Vagina (tissue), 2 donors: ENCODE results near the gene SORCS1. TPM values are rescaled to one million over a fixed set of nuclear protein-coding genes. Genes with fewer than 3 reads are reported as not detected.

Experiments
- DNase-seq, 2 donors: peaks; one replicate each; pipeline ENCODE4 v3.0.0-alpha.2; 2017; ENCODE audit errors: extremely low spot score in 2 of 2
- H3K27ac ChIP-seq: fragments of 200-600 bp; sonication (generic); one replicate; pipeline ENCODE4 v1.5.1; 2019
- H3K27me3 ChIP-seq: fragments of 200-600 bp; sonication (generic); one replicate; pipeline ENCODE4 v1.5.1; 2019
- H3K36me3 ChIP-seq, 2 donors: fragments of 200-600 bp; sonication (generic); one replicate each; pipeline ENCODE4 v1.5.1; 2017 to 2019
- H3K4me1 ChIP-seq: fragments of 200-600 bp; sonication (generic); one replicate; pipeline ENCODE4 v1.5.1; 2019
- H3K4me3 ChIP-seq, 2 donors: fragments of 200-600 bp; sonication (generic); 1 replicate in 1 of 2; 2 replicates in 1 of 2; pipeline ENCODE4 v1.5.1; 2016 to 2019
- H3K9me3 ChIP-seq: fragments of 200-600 bp; sonication (generic); one replicate; pipeline ENCODE4 v1.5.1; 2019
- CTCF ChIP-seq, 3 experiments: fragments of 450-650 bp in 2 of 3; fragments of 200-600 bp in 1 of 3; sonication (generic) in 1 of 3; IDR thresholded peaks; one replicate each; pipeline ENCODE4 v1.5.1; 2017 to 2019; ENCODE audit warnings: antibody characterized with exemption in 3 of 3, mild to moderate bottlenecking in 2 of 3, moderate library complexity in 2 of 3
- POLR2A ChIP-seq, 2 donors: fragments of 450-650 bp; IDR thresholded peaks; one replicate each; pipeline ENCODE4 v1.6.1; 2017; ENCODE audit warnings: antibody characterized with exemption in 2 of 2, mild to moderate bottlenecking in 2 of 2, moderate library complexity in 2 of 2
- POLR2AphosphoS5 ChIP-seq, 2 donors: sonication (generic); formaldehyde crosslinking; IDR thresholded peaks; one replicate each; pipeline ENCODE4 v1.9.0; 2017; ENCODE audit warnings: antibody characterized with exemption in 2 of 2, mild to moderate bottlenecking in 2 of 2, low read depth in 1 of 2; ENCODE audit not compliant: insufficient read depth in 1 of 2
- intact Hi-C: fragments of 100-400 bp; cut with DNase I; formaldehyde crosslinking; loops from one replicate; pipeline ENCODE4 v1.15.1; 2023
- total RNA-seq: library from RNA; depleted of rRNA; stranded (reverse); fragments of >200 nt; gene quantifications from one replicate; pipeline ENCODE4 v1.2.3, GENCODE V29; 2016

The SORCS1 gene
- total RNA-seq, 1 donor from 2014 or later: 5.9 TPM

GRCh38 chr10:106548832-106549231, 615.7 kb downstream of the SORCS1 start:
- H3K4me3 ChIP-seq: no peak overlapping the region
- DNase-seq: no peak
- intact Hi-C loops: no loop called here
- H3K4me1 ChIP-seq: no peaks in the 10 kb centered on the region
- H3K27ac ChIP-seq: no peak overlapping the region
- H3K27me3 ChIP-seq: no peaks in the 10 kb centered on the region
- TF ChIP-seq CTCF (IDR thresholded peaks at IDR 0.05): no peak
- TF ChIP-seq POLR2AphosphoS5 (IDR thresholded peaks at IDR 0.05; ENCODE audit: insufficient read depth in 1 of 2, low read depth in 1 of 2): no peak
- TF ChIP-seq POLR2A (IDR thresholded peaks at IDR 0.05): no peak
- H3K36me3 ChIP-seq: no peaks in the 10 kb centered on the region
- H3K9me3 ChIP-seq: no peaks in the 10 kb centered on the region

GRCh38 chr10:106547047-106547635, 617.4 kb downstream of the SORCS1 start:
- Histone ChIP-seq H3K4me3 (no peak overlapping the region), H3K9me3 (no peaks in the 10 kb centered on the region), H3K27ac (no peak overlapping the region), H3K4me1 (no peaks in the 10 kb centered on the region), H3K27me3 (no peaks in the 10 kb centered on the region), H3K36me3 (no peaks in the 10 kb centered on the region)
- TF ChIP-seq POLR2A (IDR thresholded peaks at IDR 0.05): no peak
- no peak for TF ChIP-seq CTCF (IDR thresholded peaks at IDR 0.05)
- no peak for TF ChIP-seq POLR2AphosphoS5 (IDR thresholded peaks at IDR 0.05; ENCODE audit: insufficient read depth in 1 of 2, low read depth in 1 of 2)
- intact Hi-C loops: no loop called here
- no peak for DNase-seq

GRCh38 chr10:106542461-106542860, 622.0 kb downstream of the SORCS1 start:
- DNase-seq: no peak
- no peaks in the 10 kb centered on the region for H3K36me3 ChIP-seq
- no peaks in the 10 kb centered on the region for H3K27me3 ChIP-seq
- intact Hi-C loops: no loop called here
- no peaks in the 10 kb centered on the region for H3K4me1 ChIP-seq
- H3K27ac ChIP-seq: no peak overlapping the region
- H3K4me3 ChIP-seq: no peak overlapping the region
- TF ChIP-seq POLR2A (IDR thresholded peaks at IDR 0.05) (no peak), POLR2AphosphoS5 (IDR thresholded peaks at IDR 0.05; ENCODE audit: insufficient read depth in 1 of 2, low read depth in 1 of 2) (no peak), CTCF (IDR thresholded peaks at IDR 0.05) (no peak)
- no peaks in the 10 kb centered on the region for H3K9me3 ChIP-seq

GRCh38 chr10:106540645-106541044, 623.9 kb downstream of the SORCS1 start:
- Histone ChIP-seq H3K27me3 (no peaks in the 10 kb centered on the region), H3K4me1 (no peaks in the 10 kb centered on the region), H3K36me3 (no peaks in the 10 kb centered on the region), H3K27ac (no peak overlapping the region), H3K4me3 (no peak overlapping the region), H3K9me3 (no peaks in the 10 kb centered on the region)
- intact Hi-C loops: no loop called here
- TF ChIP-seq POLR2AphosphoS5 (IDR thresholded peaks at IDR 0.05; ENCODE audit: insufficient read depth in 1 of 2, low read depth in 1 of 2) (no peak), POLR2A (IDR thresholded peaks at IDR 0.05) (no peak), CTCF (IDR thresholded peaks at IDR 0.05) (no peak)
- DNase-seq: no peak

- H3K27me3 ChIP-seq: no peaks in the 10 kb centered on the region
- no peaks in the 10 kb centered on the region for H3K9me3 ChIP-seq
- no peak overlapping the region for H3K4me3 ChIP-seq
- DNase-seq: no peak
- no peak overlapping the region for H3K27ac ChIP-seq
- H3K36me3 ChIP-seq: no peaks in the 10 kb centered on the region
- TF ChIP-seq POLR2AphosphoS5 (IDR thresholded peaks at IDR 0.05; ENCODE audit: insufficient read depth in 1 of 2, low read depth in 1 of 2): no peak
- TF ChIP-seq CTCF (IDR thresholded peaks at IDR 0.05): no peak
- no peak for TF ChIP-seq POLR2A (IDR thresholded peaks at IDR 0.05)
- H3K4me1 ChIP-seq: no peaks in the 10 kb centered on the region
- intact Hi-C loops: no loop called here
Measured at GRCh38 chr10:106537866-106538265, 626.6 kb downstream of the SORCS1 start.
